HS-5 (cell line): ENCODE results near the gene LUC7L2.
"Not testable (repeated sequence)": the region's sequence is repeated elsewhere in the genome, so short reads cannot be mapped to it uniquely, and the experiment has no call there.

Experiments used
- DNase-seq: peaks from one replicate; pipeline ENCODE4 v3.0.0-alpha.2; 2012; ENCODE audit warnings: low read depth

The LUC7L2 gene

DNA sequence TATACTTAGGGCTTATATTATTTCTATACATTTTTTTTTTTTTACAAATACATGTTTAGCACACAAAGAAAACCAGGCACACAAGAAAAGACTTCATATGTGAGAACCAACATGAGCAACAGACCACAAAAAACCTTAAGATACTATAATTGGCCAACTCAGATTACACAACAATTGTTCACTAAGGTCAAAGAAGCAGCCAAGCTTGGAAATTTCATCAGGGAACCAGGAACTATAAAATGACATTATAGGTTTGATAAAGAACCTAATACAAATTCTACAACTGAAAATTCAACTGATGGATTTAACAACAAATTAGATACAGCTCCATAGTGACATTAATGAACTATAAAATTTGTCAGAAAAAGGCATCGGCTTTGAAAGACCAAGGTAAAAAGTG is 4.4 kb upstream of the LUC7L2 start:
- no peak for DNase-seq

DNA sequence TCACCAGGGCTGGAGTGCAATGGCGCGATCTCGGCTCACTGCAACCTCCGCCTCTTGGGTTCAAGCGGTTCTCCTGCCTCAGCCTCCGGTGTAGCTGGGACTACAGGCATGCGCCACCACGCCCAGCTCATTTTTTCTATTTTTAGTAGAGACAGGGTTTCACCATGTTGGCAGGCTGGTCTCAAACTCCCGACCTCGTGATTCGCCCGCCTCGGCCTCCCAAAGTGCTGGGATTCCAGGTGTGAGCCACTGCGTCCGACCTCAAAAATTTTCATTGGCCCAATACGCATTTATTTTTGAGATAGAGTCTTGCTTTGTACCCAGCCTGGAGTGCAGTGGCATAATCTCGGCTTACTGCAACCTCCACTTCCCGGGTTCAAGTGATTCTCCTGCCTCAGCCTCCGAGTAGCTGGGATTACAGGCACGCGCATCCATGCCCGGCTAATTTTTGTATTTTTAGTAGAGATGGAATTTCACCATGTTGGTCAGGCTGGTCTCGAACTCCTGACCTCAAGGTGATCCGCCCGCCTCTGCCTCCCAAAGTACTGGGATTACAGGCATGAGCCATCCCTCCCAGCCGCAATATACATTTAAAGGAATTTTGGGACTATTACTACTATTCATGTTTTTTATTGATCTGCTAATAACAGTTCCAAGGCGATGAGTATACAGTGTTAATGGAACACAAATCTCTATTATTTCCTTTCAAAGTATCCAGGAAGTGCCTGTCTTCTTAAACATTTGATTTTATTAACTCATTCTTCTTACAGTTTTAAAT is 1.8 kb upstream of the LUC7L2 start:
- DNase-seq, result not testable (repeated sequence)

DNA sequence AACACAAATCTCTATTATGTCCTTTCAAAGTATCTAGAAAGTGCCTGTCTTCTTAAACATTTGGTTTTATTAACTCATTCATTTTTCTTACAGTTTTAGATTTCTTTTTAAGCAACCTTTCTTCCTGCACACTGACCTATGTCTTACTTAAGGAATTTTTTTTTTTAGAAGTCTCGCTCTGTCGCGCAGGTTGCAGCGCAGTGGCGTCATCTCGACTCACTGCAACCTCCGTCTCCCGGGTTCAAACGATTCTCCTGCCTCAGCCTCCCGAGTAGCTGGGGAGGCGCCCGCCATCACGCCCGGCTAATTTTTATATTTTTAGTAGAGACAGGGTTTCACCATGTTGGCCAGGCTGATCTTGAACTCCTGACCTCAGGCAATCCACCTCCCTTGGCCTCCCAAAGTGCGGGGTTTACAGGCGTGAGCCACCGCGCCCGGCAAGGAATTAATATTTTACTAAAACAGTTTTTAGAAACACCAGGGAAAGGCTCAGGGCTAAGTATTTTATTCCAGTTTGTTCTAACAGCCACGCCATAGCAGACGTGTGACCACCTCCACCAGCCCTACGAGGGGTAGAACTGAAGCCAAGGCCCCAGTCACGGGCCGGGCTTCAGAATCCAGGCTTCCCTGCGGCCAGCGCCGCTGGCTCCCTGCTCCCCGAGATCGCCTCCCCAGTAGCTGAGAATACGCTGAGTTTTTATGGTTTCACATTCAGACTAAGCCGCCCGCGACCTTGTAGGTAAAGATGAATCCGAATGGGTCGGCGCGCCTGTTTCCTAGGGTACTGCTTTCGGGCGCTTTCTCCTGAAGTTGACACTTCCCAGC is 941 bp upstream of the LUC7L2 start:
- DNase-seq, result no peak

DNA sequence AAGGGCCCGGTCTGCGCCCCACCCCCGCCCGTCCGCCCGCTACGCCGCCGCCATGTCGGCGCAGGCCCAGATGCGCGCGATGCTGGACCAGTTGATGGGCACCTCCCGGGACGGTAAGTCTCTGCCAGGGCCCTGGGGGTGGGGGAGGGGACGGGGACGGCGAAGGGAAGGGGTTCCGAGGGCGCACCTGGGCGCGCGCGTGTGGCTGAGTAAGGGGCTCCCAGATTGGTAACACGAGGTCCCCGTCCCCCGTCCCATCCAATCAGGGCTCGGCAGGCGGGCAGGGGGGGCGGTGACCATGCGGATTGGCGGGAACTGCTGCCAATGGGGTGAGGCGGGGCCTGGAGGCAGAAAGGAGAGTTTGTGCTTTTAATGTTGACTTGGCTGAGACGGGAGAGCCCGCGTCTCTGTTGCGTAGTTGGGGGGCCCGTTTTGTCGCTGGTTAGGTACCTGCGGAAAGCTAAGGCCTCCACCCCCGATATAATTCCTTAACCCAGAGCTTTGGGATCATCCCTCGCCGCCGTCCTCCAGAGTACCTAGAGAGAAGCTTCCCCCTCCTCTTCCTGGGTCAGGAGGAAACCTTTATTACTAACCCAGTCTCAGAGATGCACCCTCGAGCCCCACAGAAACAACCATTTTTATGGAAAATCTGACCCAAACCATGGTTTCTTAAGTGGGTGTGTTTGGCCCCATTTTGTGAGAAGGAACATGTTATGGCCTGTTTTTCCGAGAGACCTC is 685 bp downstream of the LUC7L2 start:
- DNase-seq, result peak; percentile 40

DNA sequence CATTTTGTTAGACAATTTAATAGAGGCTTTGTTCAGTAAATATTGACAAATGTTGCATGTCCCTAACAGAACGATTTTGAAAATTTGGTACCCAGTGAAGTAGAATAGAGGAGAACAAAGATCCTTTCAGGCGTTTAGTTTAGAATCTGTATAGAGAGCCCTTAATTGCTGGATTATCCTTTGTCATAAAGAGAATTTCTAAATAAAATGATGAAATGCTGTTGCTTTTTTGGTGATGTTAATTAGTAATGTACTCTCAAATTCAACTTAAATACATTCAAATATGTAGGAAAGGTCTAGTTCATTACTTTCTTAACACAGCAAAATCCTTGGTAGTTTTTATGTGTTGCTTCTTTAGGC is 1.2 kb downstream of the LUC7L2 start:
- DNase-seq, result no peak

DNA sequence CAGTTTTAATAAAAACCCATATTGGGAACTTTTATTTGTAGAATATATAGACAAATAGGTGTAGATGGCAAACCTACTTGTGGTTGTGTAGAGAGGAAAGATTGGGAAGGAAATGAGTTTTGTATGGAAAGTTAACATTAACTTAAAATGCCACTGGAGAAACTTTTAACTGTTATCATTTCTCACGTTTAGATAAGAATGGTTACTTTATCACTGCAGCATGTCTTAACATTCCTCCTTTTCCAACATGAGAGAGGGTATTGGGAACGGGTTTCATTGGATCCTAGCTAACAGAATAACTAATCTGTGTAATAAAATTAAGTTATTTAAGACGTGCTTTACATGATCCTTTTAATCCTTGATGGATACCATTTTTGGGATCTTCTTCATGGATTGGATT is 1.8 kb downstream of the LUC7L2 start:
- no peak for DNase-seq

DNA sequence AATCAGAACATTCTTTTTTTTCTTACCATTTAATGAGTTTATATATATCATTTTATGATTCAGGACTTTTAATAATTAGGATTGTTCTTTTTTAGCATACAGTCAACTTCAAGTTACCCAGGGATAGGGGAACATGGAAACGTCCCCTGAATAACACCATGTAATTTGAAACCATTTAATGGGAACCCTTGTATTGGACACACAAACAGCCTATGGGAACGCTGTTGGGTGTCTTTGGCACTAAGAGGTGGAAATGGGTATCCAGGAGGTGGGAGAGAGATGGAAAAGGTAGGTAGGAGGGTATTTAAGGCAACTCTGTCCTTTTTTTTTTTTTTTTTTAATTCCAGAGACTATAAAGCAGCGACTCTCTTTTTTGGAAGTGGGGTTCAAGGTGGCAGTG is 2.6 kb downstream of the LUC7L2 start:
- no peak for DNase-seq

DNA sequence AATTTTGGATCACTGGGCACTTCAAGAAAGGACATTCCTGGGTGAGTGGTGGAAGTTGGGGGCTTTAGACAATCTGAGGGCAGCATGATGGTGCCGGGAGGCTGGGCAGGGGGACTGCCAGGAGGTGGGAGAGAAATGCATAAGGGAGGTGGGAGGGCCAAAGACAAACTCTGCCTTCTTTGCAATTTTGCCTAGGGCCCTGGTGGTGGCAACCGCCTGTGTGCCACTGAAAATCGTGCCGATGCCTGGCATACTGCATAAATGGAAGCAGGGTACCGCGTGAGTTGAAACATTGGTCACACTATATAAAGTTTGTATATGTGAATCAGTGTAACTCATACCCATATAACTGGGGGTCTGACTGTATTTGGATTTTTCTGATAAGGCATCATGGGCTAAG is 3.3 kb downstream of the LUC7L2 start:
- DNase-seq, result no peak

DNA sequence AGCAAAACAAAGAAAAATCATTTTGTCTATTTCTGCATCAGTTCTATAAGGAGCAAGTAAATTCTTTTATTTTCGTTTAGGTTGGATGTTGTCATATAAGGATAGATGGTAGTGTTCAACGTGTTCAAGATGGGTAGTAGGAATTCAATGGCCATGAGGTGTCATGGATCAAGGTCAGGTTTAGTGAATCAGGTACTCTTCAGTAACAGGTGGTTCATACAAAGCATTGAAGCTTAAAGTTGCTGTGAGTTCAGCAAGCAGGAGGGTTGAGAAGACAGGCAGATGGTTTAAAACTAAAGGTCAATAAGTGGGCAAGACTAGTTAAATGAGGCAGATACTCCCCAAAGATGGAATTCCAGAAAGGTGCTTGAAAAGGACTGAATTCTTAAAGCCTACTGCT is 5.6 kb downstream of the LUC7L2 start:
- no peak for DNase-seq

DNA sequence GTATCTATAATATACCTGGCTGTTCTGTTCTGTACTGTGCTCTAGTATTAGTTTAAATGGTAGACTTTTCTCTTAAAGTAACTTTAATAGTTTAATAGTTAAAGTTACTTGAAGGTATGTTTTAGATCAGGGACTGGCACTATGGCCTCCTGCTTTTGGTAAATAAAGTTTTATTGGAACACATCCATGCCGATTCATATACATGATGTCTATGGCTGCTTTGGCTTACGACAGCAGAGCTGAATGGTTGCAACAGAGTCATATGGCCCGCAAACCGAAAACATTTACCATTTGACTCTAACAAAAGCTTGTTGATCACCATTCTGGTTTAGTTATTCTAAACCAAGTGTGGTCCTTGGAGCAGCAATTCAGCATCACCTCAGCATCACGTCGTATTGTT is 6.7 kb downstream of the LUC7L2 start:
- DNase-seq, result no peak

DNA sequence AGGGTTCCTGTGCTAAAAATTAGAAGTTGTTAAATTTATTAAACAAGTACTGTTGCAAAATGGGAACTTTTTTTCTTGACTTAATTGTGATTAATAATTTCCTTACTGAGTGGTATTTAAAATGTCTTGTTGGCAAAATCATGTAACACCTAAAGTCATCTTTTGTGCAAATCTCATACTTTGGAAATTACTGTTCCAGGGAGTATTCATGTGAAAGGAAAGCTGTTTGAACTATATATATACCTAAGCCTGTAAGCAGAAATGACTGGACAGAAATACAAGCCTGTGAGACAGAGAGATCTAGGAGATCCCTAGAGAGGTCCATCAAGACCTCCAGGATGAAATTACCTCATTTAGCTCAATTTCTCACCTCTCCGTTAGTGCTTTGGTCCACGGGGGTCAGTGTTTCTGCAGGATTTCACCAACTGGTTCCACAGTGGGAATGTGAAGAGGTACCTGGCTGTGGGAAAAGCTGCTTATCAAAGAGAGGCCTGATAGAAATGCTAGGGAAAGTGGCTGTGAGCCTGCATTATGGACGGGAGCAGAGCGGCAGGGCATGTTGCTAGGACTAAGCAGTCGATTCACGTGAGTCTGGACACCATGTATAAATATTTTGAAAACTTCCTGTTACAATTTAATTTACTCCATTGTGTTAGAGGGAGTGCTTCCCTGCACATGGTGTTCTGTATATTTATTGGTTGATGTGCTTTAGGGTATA is 7.9 kb downstream of the LUC7L2 start:
- no peak for DNase-seq

DNA sequence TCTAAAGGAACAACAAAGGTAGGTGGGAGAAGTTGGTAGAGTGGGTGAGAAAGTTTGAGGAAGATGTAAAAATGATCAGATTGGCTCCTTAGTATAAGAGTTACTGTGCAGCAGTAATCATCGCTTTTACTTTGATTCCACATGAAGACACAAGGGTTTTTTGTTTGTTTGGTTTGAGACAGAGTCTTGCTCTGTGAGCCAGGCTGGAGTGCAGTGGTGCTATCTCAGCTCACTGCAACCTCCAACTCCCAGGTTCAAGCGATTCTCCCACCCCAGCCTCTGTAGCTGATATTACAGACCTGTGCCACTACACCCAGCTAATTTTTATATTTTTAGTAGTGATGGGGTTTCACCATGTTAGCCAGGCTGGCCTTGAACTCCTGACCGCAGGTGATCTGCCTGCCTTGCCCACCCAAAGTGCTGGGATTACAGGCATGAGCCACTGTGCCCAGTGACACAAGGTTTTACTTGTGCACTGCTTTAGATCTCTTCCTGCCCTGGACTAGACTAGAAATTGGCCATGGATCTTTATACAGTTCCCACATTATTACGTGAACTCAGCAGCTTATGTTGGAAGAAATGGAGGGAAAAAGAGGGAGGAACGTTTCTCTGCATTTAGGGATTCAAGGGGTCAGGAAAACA is 10.7 kb downstream of the LUC7L2 start:
- no peak for DNase-seq

DNA sequence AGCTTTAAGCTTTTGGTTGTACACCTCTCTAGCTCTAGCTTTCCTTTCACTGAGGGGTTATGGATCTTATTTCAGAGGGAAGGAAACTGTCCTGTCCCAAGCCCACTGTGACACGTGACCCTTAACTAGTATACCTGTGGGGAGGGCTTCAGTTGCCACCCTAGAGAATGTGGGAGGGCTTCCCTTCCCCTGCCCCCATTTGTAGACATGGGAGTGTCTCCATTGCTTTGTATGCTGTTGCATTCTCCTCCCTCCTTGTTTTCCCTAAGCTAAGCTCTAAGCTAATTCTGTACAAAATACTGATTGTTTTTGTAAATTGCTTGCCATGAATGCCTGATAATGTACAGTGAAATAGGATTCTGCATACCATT is 11.2 kb downstream of the LUC7L2 start:
- DNase-seq, result no peak

DNA sequence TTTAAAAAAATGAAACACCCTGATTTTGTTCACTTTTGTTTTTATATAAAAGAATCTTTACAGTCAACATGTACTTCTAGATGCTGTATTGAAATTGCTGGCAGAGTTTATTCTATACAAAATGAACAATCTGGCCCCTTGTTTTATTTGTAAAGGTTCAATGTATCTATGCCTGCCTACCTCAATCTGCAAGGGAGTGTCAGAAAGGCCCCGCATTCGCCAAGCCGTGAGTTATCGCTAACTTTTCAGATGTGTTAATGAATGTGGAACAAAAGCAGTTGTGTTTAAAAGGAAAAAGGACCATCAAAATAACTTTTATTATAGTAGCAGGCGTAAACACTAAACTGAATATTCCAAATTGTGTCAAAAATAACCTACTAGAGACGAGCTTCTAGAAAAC is 14.6 kb downstream of the LUC7L2 start:
- DNase-seq, result no peak

DNA sequence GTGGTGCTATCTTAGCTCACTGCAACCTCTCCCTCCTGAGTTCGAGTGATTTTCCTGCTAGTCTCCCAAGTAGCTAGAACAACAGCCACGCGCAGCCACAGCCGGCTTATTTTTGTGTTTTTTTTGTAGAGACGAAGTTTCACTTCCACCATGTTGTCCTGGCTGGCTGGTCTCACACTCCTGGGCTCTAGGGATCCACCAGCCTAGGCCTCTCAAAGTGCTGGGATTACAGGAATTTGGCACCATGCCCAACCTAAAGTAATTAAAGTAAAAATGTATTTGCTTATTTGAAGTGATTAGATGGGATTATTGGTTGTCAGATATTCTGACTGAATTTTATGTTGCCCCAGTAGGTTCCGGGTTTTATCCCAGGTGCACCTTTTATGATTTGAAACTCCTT is 22.7 kb downstream of the LUC7L2 start:
- DNase-seq, result no peak

DNA sequence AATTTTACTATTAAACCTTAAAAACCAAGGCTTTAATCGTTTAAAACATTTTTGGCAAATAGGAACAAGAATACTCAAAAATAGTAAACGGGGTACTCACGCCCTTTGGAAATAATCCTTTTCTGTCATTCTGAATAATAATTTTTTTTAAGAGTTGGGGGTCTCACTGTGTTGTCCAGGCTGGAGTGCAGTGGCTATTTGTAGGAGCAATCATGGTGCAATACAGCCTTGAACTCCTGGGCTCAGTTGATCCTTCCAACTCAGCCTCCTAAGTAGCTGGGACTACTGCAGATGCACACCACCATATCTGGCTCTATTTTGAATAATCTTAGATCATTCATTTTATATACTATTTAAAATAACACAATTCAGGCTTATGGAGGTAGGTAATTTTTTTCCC is 24.9 kb downstream of the LUC7L2 start:
- DNase-seq, result no peak

DNA sequence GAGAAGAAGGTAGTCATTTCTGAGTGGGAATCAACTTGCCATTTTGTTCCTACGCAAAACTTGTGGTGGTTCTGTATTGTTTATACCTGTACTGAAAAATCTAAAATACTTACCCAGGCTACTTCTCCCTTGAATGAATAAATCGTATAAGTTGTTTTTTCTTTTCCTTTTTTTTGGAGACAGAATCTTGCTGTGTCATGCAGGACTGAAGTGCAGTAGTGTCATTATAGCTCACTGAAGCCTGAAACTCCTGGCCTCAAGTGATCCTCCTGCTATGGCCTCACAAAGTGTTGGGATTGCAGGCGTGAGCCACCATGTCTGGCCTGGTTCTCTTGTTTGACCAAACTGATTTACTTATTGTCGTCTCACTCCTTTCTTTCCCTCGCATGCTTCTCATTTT is 27.9 kb downstream of the LUC7L2 start:
- no peak for DNase-seq

DNA sequence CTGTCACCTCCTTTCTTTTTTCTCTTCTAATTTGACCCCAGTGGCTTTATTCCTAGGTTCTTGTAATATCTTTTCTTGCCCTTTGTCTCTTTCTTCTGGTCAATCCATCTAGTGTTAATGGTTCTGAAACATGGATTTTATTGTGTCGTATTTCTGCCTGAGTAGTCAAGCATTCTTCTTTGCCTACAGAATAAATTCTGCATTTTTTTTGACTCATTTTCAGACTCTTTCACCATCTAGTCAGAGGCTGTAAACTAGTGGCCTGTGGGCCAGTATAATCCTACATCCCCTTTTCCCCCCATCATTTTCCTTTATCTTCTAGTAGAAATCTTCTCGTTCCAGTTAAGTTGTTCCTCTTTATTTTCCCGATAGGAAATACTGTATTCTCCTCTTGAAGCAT is 29.4 kb downstream of the LUC7L2 start:
- no peak for DNase-seq

DNA sequence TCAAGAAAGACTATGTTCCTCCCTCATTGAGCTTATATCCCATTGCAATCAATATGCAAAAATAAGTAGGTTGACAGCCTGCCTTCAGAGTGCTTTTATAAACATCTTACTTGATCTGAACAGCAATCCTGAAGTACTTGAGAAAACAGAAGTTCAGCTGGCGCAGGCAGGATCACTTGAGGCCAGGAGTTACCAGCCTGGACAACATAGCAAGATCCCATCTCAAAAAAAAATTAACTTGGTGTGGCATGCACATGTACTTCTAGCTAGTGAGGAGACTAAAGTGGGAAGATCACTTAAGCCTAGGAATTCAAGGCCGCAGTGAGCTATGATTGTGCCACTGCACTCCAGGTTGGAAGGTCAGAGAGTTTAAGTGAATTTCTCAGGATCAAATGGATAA is 30.1 kb downstream of the LUC7L2 start:
- DNase-seq, result no peak

DNA sequence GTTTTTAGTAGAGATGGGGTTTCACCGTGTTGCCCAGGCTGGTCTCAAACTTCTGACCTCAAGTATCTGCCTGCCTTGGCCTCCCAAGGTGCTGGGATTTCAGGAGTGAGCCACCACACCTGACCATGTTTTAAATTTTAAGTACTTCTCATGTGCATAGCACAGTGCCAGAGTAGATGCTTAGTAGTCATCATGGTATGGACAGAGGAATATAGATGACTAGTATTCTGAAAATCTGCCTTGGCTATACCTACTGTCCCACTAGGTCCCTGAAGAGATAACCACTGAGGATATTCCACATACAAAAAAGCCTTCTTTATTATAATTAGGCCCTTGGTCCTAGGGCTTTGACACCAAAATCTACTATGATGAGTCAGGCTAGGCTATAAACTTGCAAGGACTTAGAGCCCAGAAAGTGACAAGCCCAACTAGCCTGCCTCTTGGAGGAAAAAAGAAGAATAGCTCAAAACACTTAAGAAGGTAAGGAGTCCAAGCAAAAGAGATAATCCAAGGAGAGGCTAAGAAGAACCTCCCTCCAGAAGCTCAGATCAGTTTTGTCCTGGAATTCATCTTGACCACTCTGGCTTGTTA is 34.0 kb downstream of the LUC7L2 start:
- DNase-seq, result no peak

DNA sequence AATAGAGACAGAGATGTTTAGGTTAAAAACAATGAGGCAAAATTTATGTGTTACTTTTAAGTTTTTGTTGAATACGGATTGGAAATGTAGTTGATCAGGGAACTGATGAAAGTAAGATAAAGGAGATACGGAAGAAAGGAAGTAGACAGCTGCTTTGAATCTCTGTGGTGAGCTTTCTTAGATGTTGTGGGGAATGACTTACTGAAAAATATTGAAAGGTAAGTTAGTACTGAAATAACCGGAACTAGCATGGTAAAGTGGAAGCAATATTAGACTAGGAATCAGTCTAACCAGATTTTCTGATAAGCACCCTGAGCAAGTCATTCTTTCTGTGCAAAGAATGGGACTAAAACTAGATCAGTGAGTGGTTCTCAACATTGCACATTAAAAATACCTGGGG is 34.8 kb downstream of the LUC7L2 start:
- DNase-seq, result no peak
